Fibroblast of lung (primary cell): ENCODE results near the gene PLD1.

ENCODE experiments used
- CTCF ChIP-seq, 2 donors: IDR thresholded peaks in 1 of 2; conservative IDR thresholded peaks in 1 of 2; 1 replicate in 1 of 2; 2 replicates in 1 of 2; pipeline ENCODE4 v1.5.1; 2011 to 2012; ENCODE audit warnings: low read length in 2 of 2, control low read depth in 1 of 2, inconsistent platforms in 1 of 2, low read depth in 1 of 2, mild to moderate bottlenecking in 1 of 2
- EZH2 ChIP-seq: IDR thresholded peaks from 2 replicates; pipeline ENCODE4 v1.5.1; 2012; ENCODE audit warnings: low read length, control low read depth, mild to moderate bottlenecking; ENCODE audit errors: missing control alignments

DNA sequence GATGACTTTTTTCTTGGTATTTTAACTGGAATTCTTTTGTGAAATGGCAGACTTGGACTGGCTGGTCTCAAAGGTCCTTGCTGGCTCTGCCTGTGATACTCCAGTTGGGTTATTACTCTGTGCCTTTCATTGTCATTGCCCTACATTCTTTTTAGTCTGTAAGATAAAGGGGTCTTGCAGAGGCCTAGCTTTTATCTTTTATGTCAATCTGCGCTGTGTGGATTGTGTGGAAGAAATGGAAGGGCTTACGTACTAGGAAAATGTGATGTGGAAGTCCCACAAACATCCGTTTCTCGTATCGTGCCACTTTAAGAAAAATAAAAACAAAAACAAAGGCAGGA lies 24.1 kb upstream of the PLD1 start:
- TF ChIP-seq CTCF (conservative IDR thresholded peaks at IDR 0.05 in 1 of 2, IDR thresholded peaks at IDR 0.05 in 1 of 2; ENCODE audit: low read depth in 1 of 2, low read length in 2 of 2) (no peak), EZH2 (no peak)
